Measurements from ENCODE around the gene DUSP1.

GRCh38 chr5:172791726-172792445 lies 20.9 kb upstream of the DUSP1 start:
- TF ChIP-seq POLR2AphosphoS5 (IDR thresholded peaks at IDR 0.05) = no peak
- TF ChIP-seq, protein P1, sequence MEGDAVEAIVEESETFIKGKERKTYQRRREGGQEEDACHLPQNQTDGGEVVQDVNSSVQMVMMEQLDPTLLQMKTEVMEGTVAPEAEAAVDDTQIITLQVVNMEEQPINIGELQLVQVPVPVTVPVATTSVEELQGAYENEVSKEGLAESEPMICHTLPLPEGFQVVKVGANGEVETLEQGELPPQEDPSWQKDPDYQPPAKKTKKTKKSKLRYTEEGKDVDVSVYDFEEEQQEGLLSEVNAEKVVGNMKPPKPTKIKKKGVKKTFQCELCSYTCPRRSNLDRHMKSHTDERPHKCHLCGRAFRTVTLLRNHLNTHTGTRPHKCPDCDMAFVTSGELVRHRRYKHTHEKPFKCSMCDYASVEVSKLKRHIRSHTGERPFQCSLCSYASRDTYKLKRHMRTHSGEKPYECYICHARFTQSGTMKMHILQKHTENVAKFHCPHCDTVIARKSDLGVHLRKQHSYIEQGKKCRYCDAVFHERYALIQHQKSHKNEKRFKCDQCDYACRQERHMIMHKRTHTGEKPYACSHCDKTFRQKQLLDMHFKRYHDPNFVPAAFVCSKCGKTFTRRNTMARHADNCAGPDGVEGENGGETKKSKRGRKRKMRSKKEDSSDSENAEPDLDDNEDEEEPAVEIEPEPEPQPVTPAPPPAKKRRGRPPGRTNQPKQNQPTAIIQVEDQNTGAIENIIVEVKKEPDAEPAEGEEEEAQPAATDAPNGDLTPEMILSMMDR (IDR thresholded peaks at IDR 0.05 in 8 of 11, conservative IDR thresholded peaks at IDR 0.05 in 3 of 11) = no peak

Data from spleen (tissue), 7 donors.